LNCAP (cell line): ENCODE data around the gene APBA2.

ENCODE experiments used
- CTCF ChIP-seq: fragments of 450-650 bp; IDR thresholded peaks from 2 replicates; pipeline ENCODE4 v1.5.1; 2017; ENCODE audit warnings: mild to moderate bottlenecking

APBA2 gene

GRCh38 chr15:29122506-29122905 lies 236.7 kb downstream of the APBA2 start:
- TF ChIP-seq CTCF, result no peak

- no peak for TF ChIP-seq CTCF
Observed at GRCh38 chr15:29123171-29123570, 237.4 kb downstream of the APBA2 start.

GRCh38 chr15:29123991-29124390 lies 238.2 kb downstream of the APBA2 start:
- TF ChIP-seq CTCF, result no peak

GRCh38 chr15:29124581-29125381 lies 239.0 kb downstream of the APBA2 start:
- no peak for TF ChIP-seq CTCF

DNA sequence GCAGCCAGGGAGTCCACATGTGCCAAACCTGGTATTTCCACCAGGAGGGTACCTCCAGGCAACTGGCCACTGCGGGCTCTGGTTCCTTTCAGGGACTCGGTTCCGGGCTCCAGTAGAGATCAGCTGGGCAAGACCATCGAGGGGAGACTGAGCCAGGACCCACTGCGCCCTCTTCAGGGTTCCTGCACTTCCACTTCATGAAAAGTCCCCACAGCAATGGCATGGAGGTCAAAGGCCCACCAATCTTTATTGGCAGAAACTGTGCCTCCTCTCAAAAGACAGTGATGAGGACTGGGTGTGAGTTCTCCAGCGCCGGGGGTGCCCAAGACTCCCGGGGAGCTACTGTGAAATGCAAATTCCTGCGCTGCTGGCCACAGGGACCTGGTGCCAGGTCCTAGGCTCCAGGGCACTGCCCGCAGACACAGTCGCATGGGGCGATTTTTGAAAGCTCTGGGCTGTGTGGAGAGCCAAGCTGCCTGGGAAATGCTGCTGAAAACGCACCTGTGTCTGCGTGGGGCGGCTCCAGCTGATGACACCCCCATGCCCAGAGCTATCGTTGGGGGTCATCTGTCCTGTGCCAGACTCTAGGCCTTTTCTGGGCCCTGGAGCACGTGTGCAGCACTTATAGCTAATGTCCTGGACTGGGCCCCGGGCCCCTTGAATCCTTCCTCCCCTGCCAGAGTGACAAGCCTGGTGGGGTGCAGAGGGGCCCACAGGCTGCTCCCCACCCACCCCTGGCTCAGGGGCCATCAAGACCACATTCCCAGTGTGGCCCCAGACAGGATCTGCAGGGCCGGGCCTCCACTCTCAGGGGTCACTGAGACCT lies 239.8 kb downstream of the APBA2 start:
- no peak for TF ChIP-seq CTCF

- TF ChIP-seq CTCF, result no peak
Observed at GRCh38 chr15:29126208-29126536, 240.4 kb downstream of the APBA2 start.

DNA sequence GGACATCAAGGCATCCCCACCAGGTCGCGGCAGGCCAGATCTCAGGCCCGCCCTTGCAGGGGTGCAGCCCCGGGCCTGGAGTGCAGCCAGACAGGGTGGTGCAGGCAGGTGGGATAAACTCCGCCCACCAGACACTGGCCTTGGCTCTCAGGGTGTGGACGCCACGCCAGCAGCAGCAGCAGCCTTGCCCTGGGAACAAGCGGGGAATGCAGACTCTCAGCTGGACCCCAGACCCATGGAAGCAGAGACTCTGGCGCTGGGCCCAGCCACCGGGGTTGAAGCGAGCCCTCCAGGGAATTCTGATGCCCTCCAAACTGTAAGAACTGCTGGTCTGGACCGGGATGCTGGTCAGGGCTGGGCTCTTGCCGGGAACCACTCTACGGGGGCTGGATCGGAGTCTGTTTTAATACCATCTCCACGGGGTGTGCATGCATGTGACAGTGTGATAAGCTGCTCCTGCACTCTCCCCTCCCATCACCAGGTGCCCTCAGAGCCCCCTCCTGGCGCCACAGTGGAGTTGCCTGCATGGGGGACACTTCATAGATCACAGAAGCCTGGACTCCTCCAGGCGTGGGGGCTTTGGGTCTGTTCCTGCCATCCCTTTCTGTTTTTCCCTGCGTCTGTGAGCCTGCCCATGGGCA lies 241.2 kb downstream of the APBA2 start:
- TF ChIP-seq CTCF, result no peak
